Renal cortex interstitium (tissue), 11 donors: ENCODE results near the gene CX3CR1. TPM values are rescaled to one million over a fixed set of nuclear protein-coding genes. Genes with fewer than 3 reads are reported as not detected.
"Not testable (repeated sequence)": the region's sequence is repeated elsewhere in the genome, so short reads cannot be mapped to it uniquely, and the experiment has no call there.

Source experiments
- DNase-seq, 11 donors: peaks; one replicate each; pipeline ENCODE4 v3.0.0-alpha.2; 2013; ENCODE audit warnings: low read depth in 9 of 11, low spot score in 4 of 11; ENCODE audit errors: extremely low read depth in 1 of 11
- polyA plus RNA-seq, 3 donors: library from polyadenylated mRNA; unstranded; fragments of 120-200 nt; gene quantifications; one replicate each; pipeline ENCODE4 v1.2.1, GENCODE V29; 2013; ENCODE audit not compliant: insufficient read length in 3 of 3

Gene CX3CR1
- polyA plus RNA-seq, 3 donors: 1.7 to 5.3 (median 3.4) TPM

DNA sequence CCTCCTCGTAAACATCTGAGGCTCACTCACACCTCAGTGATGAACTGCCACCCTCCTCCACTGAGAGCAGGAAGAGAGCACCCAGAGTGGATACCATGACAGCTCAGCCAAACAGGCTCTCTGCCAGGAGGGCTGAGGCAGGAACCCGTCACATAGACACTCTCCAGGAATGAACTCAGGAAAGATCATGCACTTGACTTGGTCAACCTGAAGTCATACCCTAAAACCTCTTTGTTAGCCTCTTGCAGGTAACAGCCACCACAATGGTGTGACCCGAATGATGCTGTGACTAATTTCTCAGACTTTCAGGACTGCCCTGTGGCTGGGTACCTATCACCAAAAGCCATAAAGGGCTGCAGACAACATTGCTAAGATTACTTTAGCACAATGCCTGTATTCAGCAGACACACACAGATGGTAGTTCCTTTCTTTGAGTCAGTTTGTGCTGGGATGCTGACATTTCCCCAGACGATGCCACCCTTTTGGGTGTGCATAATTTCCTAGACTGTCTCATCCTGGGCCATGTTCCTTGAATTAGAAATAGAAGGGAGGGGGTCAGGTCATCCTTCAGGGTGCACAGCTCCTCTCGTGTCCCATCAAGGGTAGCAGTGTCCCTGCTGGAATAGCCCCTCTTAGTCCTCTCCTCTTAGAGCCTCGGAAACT is 30.3 kb downstream of the CX3CR1 start:
- DNase-seq: no peak

DNA sequence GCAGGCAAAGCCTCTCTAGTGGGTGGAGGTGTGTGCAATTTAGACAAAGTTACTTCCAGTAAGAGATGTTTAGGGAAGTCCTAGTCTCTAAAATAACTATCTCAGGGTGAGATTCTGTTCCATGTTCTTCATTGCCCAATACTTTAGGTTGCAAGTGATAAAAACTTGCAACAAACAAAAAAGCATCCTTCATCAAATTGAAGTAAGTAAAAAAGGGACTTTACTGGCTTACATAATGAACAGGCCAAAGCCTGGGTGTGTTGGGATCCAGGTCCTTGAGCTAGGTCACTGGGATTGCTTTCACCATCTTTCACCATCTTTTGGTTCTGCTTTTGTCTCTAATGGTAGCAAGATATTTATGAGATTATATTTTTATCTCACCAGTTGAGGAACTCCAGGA is 38.3 kb downstream of the CX3CR1 start:
- no peak for DNase-seq

DNA sequence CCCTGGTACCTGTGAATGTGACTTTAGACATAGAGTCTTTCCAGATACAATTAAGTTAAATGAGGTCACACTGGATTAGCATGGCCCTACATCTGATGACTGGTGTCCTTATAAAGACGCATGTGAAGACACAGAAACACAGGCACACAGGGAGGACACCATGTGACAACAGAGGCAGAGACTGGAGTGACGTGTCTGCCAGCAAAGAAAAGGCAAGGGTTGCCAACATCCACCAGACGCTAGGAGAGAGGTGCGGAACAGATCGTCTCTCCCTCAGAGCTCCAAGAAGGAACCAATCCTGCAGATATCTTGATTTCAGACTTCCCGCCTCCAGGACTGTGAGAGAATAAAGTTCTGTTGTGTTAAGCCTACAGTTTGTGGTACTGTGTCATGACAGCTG is 42.8 kb downstream of the CX3CR1 start:
- DNase-seq: no peak

DNA sequence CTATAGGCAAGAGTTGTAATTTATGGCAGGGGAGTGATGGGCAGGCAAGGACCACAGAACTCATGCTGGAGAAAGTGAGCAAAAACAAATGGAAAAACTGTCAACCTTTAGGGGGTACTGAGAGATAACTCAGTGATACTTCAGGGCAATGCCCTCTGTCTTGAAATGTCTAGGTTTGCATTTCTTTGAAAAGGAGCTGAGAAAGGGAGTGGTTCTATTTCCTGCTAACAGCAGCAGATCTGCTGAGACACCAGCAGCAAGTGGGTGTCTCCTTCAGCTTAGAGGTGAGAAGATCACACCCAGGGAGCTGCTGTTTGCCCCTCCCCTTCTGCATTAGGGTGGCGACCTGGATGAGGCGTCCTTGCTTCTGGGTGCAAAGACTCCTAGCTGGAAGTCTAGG is 45.2 kb downstream of the CX3CR1 start:
- DNase-seq: no peak

DNA sequence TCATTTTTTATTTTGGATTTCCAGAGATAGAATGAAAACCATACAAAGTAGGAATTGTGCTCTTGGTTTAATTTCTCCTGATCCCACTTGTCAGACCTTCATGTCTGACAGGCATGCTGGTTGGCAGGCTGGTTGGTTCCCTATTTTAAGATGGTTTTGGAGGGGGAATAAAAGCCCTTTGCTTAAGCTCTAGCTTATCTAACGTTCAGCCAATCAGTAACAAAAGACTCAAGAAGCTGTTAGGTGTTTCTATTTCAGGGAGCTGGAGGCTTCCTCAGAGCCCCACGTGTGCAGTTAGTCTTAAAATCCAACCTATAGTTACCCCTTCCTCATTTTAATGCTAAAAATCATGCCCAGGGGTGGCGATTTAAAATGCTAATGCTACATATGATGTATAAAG is 47.0 kb downstream of the CX3CR1 start:
- DNase-seq: no peak

DNA sequence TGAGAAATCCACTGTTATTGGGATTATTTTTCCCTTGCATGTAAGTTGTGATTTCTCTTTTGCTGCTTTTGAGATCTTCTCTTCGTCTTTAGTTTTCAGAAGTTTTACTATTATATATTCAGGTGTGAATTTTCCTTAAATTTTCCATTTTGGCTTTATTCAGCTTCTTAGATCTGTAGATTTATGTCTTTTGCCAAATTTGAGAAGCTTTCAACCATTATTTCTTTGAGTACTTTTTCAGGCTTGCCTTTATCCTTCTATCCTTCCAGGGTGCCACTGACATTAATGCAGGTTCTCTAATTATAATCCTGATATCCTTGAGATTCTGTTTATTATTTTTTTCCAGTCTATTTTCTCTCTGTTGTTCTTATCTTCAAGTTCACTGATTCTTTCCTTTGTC is 49.4 kb downstream of the CX3CR1 start:
- no peak for DNase-seq

DNA sequence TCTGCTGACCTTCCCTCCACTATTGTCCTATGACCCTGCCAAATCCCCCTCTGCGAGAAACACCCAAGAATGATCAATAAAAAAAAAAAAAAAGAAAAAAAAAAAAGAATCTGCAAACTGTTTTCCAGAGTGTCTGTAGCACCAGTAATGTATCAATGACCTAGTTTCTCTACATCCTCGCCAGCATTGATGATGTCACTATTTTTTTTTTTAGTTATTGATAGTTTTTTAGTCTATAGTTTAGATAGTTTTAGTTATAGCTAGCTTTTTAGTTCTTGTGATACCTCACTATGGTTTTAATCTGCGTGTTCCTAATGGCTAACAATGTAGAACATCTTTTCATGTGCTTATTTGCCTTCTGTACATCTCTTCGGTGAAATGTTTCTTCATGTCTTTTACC is 51.3 kb downstream of the CX3CR1 start:
- DNase-seq: no peak

DNA sequence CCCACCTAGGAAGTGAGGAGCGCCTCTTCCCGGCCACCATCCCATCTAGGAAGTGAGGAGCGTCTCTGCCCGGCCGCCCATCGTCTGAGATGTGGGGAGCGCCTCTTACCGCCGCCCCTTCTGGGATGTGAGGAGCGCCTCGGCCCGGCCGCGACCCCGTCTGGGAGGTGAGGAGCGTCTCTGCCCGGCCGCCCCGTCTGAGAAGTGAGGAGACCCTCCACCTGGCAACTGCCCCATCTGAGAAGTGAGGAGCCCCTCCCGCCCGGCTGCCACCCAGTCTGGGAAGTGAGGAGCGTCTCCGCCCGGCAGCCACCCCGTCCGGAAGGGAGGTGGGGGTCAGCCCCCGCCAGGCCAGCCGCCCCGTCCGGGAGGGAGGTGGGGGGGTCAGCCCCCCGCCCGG is 52.2 kb downstream of the CX3CR1 start:
- not testable (repeated sequence) for DNase-seq

DNA sequence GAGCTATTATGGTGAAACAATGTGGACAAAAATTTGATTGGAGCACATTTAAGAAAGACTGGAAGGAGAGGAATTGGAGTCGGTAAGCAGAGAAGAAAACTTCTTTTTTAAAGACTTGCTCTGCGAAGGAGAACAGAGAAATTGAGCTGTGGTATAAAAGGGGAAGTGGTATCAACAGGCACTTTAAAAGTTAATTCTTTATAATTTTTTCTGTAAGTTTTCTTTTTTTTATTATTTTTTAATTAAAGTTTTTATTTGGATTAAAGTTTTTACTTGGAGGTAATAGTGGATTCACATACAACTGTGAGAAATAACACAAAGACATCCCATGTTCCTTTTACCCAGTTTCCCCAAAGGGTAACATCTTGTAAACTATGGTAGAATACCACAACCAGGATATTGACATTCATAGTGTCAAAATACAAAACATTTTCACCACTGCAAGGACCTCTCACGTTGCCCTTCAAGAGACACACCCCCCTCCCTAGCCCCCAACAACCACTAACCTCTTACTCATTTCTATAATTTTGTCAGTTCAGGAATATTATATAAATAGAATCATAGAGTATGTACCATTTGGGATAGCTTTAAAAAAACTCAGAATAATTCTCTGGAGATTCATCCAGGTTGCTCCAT is 53.6 kb downstream of the CX3CR1 start:
- DNase-seq: no peak

DNA sequence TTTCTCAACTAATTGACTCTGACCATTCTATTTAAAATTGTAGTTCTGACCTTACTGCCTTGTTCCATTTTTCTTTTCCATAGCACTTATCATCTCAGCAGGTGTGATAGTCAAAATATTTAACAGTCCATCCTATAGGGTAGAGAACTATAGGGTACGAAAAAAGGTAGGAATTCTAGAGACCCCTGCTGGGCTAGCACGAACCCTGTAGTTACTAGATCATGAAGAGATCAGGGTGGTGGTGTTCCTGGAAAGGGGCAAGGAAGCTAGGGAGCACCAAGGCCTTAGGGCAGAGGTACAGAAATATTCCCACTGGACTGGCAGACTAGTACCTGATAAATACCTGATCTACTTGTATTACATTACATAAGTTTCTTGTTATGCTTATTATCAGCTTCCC is 55.5 kb downstream of the CX3CR1 start:
- DNase-seq: no peak

DNA sequence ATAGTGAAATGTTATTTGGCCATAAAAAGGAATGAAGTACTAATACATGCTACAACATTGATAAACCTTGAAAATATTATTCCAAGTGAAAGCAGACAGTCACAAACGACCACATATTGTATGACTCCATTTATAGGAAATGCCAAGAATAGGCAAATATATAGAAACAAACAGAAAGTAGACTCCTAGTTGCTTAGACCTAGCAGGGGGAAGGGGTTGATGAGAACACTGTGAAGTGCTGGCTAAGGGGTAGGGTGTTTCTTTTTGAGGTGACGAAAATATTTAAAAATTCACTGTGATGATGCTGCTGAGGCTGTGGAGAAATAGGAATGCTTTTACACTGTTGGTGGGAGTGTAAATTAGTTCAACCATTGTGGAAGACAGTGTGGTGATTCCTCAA is 56.9 kb downstream of the CX3CR1 start:
- no peak for DNase-seq

DNA sequence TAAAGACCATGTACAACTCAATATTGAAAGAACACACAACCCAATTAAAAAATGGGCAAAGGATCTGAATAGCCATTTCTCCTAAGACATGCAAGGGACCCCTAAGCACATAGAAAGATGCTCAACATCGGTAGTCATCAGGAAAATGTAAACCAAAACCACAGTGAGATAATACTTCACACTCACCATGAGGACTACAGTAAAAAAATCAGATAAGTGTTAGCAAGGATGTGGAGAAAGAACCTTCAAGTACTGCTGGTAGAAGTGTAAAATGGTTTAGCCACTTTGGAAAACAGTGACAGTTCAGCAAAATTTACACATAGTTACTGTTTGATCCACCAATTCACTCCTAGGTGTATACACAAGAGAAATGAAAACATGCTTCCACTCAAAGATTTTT is 57.4 kb downstream of the CX3CR1 start:
- no peak for DNase-seq

DNA sequence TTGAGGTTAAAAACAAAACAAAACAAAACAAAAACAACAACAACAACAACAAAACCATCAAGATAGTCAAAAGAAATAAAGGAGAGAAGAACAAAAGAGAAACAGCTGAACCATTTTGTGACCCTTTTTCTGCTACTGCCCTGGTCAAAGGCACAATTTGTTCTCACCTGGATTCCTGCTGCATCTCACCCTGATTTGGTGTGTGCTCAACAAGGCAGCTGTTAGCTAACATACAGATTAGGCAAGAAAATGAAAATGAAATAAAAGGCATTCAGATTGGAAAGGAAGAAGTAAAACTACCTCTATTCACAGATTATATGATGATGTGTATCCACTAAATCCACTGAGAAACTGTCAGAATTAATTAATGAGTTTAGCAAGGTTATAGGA is 58.7 kb downstream of the CX3CR1 start:
- no peak for DNase-seq

DNA sequence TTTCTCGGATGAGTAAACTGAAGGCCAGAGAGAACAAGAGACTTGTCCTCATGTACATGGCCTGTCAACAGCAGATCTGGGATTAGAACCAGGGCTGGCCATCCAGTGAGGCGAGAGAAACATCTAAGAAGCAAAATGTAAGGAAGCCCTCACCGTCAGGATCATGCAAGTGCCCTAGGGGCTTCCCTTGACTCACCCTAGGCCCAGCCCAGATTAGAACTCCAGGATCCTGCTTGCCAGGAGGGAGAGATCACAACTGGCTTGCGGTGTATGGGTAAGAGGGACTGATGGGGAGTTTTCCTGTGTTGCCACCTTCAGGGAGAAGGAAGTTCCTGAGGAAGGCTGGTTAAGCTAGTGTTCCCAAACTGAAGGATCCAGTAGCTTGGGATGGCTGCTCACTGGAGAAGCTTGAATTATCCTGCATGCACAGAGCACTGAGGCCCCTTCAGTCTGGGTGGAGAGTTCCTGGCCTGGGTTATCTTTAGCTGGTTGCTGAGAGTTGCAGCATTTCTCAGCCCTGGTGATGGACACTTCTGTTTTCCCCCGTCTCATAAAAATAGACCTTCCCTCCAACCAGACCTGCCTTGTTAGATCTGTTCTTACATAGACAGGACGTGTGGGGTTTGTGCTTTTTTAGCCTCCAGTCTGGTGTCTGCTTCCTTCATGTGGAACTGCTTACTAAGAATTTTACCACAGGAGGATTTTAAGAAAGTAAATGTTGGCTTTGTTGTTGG is 59.3 kb downstream of the CX3CR1 start:
- DNase-seq: no peak

DNA sequence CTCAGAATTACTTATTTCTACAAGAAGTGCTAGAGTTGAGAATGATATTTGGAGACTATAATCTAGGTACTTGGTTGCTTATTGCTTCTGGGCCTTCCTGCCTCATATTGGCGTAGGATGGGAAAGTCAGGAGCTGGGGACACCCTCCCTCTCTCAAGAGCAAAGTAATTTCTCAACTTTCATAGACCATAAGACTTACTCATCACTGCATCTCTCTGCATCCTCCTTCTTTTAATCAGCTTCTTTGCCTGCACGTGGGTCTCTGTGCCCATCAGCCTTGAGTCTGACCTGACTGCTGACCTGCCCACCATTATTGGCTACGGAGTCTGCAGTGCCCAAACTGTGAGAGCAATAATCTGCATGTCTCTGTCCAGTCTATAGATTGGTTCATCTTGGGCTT is 60.1 kb downstream of the CX3CR1 start:
- DNase-seq: no peak

DNA sequence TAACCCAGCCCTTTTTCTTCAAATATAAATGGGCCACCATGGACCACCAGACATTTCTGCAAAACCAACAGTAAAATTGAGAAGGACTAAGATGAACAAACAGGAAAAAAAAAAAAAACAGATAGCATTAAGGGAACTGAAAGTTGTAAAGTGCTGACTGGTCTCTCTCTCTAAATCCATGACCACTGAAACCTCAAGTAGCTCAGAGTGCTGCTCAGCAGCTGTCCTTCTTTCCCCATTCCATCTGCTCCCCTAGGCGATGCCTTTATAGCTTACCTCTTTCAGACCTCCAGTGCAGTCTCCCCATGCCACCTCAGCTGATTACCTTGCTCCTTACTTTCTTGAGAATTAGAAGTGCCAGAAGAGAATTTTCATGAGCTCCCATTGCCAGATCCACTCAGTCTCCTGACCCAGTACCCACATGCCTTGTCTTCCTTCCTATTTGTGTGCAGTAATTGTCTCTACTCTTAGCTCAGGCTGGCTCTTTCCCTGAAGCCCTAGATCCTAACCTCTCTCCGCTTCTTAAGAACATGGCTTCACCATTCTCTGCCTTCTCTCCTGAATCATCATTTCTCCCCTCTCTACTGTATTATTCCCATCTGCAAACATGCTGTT is 63.6 kb downstream of the CX3CR1 start:
- DNase-seq: no peak

DNA sequence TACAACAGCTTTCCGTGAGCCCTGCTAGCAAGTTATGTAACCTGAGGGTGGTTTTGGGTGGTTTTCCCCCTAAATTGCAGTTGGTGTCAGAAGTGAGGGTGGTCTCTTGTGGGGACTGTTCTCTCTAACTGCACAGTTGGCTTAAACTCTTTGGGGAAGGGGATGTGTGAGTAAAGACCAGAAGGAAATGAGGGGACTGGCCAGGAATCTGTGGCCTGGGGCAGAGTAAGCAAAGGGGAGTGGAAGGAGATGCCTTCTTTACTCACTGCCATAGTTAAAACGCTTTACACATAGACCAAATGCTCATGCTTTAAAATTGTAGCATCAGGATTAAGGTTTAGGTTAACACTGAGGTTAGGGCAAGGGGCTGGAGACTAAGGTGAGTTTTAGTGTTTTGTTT is 66.2 kb downstream of the CX3CR1 start:
- DNase-seq: no peak
